PC-9 (cell line): ENCODE results near the gene EFEMP2.

ENCODE experiments used
- CTCF ChIP-seq: fragments of 200-600 bp; sonication (generic); conservative IDR thresholded peaks from 2 replicates; pipeline ENCODE4 v1.6.1; 2017; ENCODE audit warnings: mixed run types, antibody characterized with exemption, mild to moderate bottlenecking, moderate library complexity
- EZH2 ChIP-seq: fragments of 200-600 bp; sonication (generic); IDR thresholded peaks from 2 replicates; pipeline ENCODE4 v1.8.0; 2017; ENCODE audit warnings: antibody characterized with exemption, low read depth

DNA sequence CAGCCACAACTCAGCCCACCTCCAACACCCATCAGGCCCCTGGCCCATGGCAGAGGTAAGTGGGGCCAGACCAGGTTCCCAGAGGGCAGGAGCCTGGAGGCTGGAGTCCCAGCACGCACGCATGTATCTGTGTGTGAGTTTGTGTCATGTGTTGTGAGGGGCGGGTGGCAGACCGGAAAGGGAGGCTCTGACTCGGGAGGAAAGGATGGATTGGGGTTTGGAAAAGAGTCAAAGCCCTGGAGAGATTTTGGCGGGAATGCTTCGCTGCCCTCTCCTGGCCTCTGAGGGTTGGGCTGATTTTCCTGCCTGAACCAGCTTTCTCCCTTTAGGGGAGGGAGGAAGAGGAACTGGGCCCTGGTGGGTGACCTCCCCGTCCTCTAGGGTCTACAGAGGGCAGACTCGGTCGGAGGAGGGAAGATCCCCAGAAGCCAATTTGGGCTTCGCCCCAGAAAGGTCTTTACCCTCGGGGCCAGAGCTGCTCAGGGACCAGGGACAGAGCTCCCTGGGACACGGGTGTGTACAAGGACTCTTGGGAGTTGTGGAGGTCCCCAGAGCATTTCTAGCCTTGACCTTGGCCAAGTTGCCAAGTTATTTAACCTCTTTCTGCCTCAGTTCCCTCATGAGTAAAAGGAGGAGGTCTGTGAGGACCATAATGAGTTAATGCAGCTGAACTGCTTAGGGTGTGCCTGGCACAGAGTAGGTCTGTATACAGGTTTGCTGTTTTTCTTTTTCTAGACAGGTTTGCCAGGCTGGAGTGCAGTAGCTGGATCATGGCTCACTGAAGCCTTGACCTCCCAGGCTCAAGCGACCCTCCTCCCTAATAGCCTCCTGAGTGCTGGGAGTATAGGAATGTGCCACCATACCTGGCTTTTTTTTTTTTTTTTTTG lies 39.3 kb upstream of the EFEMP2 start:
- TF ChIP-seq CTCF: no peak; the same call in 1 of the 2 replicates
- TF ChIP-seq EZH2: no peak
